ENCODE data around the gene RNF157. TPM values are rescaled to one million over a fixed set of nuclear protein-coding genes. Genes with fewer than 3 reads are reported as not detected.

Gene RNF157
- total and polyA plus RNA-seq, 9 of the 15 experiments (the other 6 are each of a cell fraction or from before 2014, with no cell fraction given) = 8.1 to 31.7 (median 20.8) TPM

DNA sequence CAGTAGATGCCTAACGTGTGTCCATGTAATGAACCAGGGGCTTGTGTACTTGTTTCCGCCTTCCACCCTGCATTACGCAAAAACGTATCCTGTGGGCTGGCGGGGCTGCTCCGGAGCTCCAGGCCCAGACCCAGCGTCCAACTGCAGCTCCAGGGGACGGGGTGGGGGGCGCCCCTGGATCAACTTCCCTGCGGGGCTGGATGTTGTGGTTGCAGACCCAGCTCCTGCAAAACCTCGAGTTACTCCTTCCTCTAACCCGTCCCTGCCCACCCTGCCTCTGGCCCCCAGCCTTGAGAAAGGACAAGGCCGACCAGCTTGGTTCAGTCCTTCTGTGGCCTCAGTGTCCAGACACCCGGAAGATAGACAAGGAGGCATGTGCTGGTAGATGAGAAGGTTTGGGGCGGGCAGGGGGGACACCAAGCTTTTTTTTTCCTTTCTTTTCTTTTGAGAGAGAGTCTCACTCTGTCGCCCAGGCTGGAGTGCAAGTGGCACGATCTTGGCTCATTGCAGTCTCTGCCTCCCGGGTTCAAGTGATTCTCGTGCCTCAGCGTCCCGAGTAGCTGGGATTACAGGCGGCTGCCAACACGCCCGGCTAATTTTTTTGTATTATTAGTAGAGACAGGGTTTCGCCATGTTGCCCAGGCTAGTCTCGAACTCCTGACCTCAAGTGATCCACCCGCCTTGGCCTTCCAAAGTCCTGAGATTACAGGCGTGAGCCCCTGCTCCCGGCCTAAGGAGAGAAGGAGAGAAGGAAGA, 136.0 kb downstream of the RNF157 start:
- peaks cover 23% of the 10 kb centered on the region; the same call in 2 of the 3 replicates for H3K36me3 ChIP-seq (ENCODE audit: control insufficient read depth, insufficient read depth, low read length)
- DNase-seq (ENCODE audit: extremely low read depth in 1 of 4, low spot score in 3 of 4) = no peak
- no peaks in the 10 kb centered on the region for H3K9me3 ChIP-seq (replicated peaks; ENCODE audit: control insufficient read depth, insufficient read depth, low read depth, low read length)
- H3K4me1 ChIP-seq (replicated peaks in 1 of 2; ENCODE audit: control insufficient read depth in 2 of 2, insufficient read depth in 2 of 2, low read length in 2 of 2) = peaks cover 12 to 15% of the 10 kb centered on the region in 2 experiments
- no peak for ATAC-seq
- H2AFZ ChIP-seq (ENCODE audit: low read depth, low read length) = peak overlapping the region; percentile 99
- in situ Hi-C loops (cut with MboI) = no loop called here
- H3K4me3 ChIP-seq = peak overlapping the region; percentile 88
- no peak for FAIRE-seq
- intact Hi-C loops (cut with micrococcal nuclease) = no loop called here
- BruUV-seq (replicated peaks) = TSS peak; percentile 99
- no peaks in the 10 kb centered on the region for H4K20me1 ChIP-seq (replicated peaks; ENCODE audit: control insufficient read depth, insufficient read depth, low read length)
- peaks cover 2% of the 10 kb centered on the region for H3K9me1 ChIP-seq (ENCODE audit: control insufficient read depth, insufficient read depth, low read length)
- H3K9ac ChIP-seq (ENCODE audit: insufficient read depth in 1 of 2, low read depth in 2 of 2, low read length in 2 of 2) = peak overlapping the region; percentile 81 to 95
- 80% methylated on average over 22 of the region's 29 CpGs for WGBS (ENCODE audit: insufficient coverage, low coverage, missing lambda C conversion rate)
- peak overlapping the region; percentile 79 for H3K27ac ChIP-seq (ENCODE audit: extremely low read depth, low read depth, low read length)
- no peaks in the 10 kb centered on the region for H3K27me3 ChIP-seq (ENCODE audit: control insufficient read depth in 2 of 2, insufficient read depth in 2 of 2, low read length in 2 of 2)
- CTCF ChIA-PET (ENCODE audit: low intra/inter-chr PET ratio) = no interaction called here
- H3K4me2 ChIP-seq (ENCODE audit: insufficient read depth, low read length) = peak overlapping the region; percentile 95
- POLR2A ChIA-PET = interaction anchor here (0.7 to 1.1 kb wide), 5 partner anchors 14 to 371 kb away, joined by 3 to 5 read pairs (median 3); no protein-coding TSS in a partner anchor
- H3K79me2 ChIP-seq (ENCODE audit: control insufficient read depth, insufficient read depth, low read length) = peaks cover 11% of the 10 kb centered on the region
- TF ChIP-seq NFRKB (IDR thresholded peaks at IDR 0.05; ENCODE audit: low read depth) = 0 out of 2 replicates have a peak, but pooled peaks have one; percentile 5
- TF ChIP-seq FOXK2 (conservative IDR thresholded peaks at IDR 0.05 in 1 of 2, IDR thresholded peaks at IDR 0.05 in 1 of 2; ENCODE audit: low read depth in 2 of 2) = no peak
- no peak for TF ChIP-seq ZNF699 (CRISPR knock-in tag; IDR thresholded peaks at IDR 0.05; ENCODE audit: insufficient replicate concordance)
- TF ChIP-seq TEAD1 (CRISPR knock-in tag; IDR thresholded peaks at IDR 0.05) = 0 out of 4 replicates have a peak, but pooled peaks of 1 of the 2 experiments have one; percentile 9
- no peak for TF ChIP-seq SREBF1 (IDR thresholded peaks at IDR 0.05; ENCODE audit: borderline replicate concordance, low read depth, low read length)
- TF ChIP-seq KAT7 (CRISPR knock-in tag; IDR thresholded peaks at IDR 0.05; ENCODE audit: borderline replicate concordance) = 0 out of 2 replicates have a peak, but pooled peaks have one; percentile 17
- TF ChIP-seq, protein P1, sequence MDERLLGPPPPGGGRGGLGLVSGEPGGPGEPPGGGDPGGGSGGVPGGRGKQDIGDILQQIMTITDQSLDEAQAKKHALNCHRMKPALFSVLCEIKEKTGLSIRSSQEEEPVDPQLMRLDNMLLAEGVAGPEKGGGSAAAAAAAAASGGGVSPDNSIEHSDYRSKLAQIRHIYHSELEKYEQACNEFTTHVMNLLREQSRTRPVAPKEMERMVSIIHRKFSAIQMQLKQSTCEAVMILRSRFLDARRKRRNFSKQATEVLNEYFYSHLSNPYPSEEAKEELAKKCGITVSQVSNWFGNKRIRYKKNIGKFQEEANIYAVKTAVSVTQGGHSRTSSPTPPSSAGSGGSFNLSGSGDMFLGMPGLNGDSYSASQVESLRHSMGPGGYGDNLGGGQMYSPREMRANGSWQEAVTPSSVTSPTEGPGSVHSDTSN (CRISPR knock-in tag; IDR thresholded peaks at IDR 0.05; ENCODE audit: low read depth) = no peak
- TF ChIP-seq, protein P1 (tag; conservative IDR thresholded peaks at IDR 0.05; ENCODE audit: low read depth) = no peak
- TF ChIP-seq RBFOX2 (IDR thresholded peaks at IDR 0.05; ENCODE audit: low read depth, low read length) = peak; percentile 58
- TF ChIP-seq, protein P2, sequence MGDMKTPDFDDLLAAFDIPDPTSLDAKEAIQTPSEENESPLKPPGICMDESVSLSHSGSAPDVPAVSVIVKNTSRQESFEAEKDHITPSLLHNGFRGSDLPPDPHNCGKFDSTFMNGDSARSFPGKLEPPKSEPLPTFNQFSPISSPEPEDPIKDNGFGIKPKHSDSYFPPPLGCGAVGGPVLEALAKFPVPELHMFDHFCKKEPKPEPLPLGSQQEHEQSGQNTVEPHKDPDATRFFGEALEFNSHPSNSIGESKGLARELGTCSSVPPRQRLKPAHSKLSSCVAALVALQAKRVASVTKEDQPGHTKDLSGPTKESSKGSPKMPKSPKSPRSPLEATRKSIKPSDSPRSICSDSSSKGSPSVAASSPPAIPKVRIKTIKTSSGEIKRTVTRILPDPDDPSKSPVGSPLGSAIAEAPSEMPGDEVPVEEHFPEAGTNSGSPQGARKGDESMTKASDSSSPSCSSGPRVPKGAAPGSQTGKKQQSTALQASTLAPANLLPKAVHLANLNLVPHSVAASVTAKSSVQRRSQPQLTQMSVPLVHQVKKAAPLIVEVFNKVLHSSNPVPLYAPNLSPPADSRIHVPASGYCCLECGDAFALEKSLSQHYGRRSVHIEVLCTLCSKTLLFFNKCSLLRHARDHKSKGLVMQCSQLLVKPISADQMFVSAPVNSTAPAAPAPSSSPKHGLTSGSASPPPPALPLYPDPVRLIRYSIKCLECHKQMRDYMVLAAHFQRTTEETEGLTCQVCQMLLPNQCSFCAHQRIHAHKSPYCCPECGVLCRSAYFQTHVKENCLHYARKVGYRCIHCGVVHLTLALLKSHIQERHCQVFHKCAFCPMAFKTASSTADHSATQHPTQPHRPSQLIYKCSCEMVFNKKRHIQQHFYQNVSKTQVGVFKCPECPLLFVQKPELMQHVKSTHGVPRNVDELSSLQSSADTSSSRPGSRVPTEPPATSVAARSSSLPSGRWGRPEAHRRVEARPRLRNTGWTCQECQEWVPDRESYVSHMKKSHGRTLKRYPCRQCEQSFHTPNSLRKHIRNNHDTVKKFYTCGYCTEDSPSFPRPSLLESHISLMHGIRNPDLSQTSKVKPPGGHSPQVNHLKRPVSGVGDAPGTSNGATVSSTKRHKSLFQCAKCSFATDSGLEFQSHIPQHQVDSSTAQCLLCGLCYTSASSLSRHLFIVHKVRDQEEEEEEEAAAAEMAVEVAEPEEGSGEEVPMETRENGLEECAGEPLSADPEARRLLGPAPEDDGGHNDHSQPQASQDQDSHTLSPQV (IDR thresholded peaks at IDR 0.05) = peak; percentile 30
- TF ChIP-seq, protein P3, sequence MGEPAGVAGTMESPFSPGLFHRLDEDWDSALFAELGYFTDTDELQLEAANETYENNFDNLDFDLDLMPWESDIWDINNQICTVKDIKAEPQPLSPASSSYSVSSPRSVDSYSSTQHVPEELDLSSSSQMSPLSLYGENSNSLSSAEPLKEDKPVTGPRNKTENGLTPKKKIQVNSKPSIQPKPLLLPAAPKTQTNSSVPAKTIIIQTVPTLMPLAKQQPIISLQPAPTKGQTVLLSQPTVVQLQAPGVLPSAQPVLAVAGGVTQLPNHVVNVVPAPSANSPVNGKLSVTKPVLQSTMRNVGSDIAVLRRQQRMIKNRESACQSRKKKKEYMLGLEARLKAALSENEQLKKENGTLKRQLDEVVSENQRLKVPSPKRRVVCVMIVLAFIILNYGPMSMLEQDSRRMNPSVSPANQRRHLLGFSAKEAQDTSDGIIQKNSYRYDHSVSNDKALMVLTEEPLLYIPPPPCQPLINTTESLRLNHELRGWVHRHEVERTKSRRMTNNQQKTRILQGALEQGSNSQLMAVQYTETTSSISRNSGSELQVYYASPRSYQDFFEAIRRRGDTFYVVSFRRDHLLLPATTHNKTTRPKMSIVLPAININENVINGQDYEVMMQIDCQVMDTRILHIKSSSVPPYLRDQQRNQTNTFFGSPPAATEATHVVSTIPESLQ (CRISPR knock-in tag; IDR thresholded peaks at IDR 0.05) = no peak
